HCEC 1CT (cell line): Measurements from ENCODE around the gene TRIM2.
A peak's percentile ranks its signal among the peaks of the same experiment; 100 is the strongest.

Experiments
- DNase-seq: peaks from one replicate; pipeline ENCODE4 v3.0.0-alpha.2; 2017

TRIM2 gene

DNA sequence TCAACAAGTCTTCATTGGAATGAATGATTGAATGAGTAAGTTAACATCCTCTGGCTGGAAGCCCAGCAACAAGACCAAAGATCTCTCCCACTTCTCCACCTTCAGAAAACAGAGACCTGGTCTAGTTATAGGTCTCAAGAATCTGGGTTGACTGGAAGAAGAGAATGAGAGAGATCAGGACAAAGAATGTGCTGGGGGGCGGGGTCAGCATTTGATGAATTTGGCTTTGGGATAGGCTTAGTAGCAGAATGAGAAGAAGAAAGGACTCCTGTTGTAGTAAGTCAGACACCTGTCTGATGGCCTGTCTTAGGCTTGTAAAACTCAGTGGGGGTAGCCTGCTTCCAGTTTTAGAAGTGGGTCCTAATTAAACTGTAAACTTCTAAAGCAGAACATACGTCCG is 51.0 kb downstream of the TRIM2 start:
- no peak for DNase-seq

DNA sequence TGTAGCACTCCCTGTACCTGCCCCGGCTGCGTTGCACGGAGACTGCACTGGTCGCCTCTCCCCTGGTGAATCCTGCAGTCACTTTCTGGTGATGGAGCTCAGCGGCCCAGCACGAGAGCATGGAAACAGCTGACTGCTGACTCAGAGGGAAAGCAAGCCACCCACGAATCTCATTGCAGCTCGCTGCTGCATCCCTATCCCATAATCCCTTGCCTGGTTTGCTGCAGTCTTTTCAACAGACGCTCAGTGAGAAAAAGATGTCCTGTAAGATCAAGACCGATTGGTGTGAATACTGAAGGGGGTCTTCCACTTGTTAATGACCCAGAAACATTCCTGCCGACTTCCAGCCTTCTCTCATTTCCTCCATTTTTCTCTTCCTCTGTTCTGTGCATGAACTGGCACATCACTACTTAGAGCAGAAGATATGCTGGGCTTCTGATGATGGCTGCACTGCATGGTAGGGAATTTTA is 52.9 kb downstream of the TRIM2 start:
- peak; percentile 28 for DNase-seq

DNA sequence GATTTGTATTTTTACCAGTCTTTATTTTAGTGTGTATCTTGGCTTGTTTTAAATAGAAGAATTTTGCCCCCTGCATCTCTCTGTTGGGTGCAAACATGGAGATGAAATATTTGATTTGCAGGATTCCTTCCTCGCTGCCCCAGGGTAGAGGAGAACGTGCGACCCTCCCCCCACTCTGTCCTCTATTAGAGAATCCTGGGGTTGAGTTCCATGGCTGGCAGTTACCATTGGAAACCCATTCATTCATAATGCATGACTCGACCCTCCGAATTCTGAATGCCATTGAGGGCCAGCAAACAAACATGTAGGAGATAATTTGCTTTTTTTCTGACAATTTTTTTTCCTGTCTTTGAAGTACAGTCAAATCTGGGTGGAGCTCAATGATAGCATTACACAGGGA is 53.7 kb downstream of the TRIM2 start:
- no peak for DNase-seq

DNA sequence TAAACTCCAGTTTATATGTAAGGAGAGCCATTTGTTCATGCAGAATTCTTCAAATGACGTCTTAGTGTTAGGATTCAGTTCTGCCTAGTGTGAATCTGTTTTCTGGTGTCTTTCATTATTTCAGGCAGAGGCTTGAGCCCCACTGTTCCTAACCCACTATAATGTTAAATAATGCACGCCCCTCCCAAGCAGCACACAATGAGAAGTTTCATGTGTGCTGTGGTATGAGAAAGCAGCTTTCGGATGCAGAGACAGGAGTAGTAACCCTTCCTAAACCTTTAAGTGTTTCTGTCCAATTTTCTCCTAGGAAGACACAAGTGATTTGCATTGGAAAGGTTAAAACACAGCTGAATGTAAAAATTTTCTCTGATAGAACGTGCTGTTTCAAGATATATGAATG is 54.5 kb downstream of the TRIM2 start:
- DNase-seq, result no peak

DNA sequence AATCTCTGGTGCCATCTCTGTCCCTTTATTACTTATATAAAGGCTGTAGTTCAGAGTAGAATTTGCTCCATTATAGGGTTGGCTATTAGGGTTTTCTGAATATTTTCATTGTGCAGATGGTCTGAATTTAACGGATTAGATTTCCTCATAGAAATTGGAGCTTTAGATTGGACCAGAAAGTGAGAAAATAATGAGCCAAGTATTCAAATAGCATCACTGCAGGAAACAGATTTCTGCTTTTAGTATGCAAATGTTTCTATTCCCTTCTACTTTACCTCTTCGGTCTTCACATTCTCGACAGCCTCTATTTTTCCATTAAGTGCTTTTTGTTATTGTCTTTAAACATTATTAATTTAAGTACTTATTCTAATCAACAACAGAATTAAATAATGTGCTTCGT is 55.4 kb downstream of the TRIM2 start:
- no peak for DNase-seq

DNA sequence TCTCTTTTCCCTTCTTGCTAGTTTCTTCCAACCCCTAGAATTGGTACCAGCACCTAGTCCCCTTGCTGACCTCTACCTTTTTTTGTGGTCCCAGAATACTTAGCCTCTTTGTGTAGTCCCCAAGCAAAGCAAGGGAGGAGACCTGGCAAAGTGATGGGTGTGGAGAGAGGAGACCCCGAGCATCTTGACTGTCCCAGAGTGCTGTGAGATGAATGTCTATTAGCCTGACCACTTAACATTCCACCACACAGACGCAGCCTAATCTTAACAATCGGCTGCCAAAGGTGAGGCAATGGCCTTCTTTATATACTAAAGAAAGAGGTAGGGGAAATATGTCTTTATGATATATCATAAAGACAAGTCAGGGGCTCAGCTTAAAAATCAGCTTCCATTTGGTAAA is 55.9 kb downstream of the TRIM2 start:
- no peak for DNase-seq

DNA sequence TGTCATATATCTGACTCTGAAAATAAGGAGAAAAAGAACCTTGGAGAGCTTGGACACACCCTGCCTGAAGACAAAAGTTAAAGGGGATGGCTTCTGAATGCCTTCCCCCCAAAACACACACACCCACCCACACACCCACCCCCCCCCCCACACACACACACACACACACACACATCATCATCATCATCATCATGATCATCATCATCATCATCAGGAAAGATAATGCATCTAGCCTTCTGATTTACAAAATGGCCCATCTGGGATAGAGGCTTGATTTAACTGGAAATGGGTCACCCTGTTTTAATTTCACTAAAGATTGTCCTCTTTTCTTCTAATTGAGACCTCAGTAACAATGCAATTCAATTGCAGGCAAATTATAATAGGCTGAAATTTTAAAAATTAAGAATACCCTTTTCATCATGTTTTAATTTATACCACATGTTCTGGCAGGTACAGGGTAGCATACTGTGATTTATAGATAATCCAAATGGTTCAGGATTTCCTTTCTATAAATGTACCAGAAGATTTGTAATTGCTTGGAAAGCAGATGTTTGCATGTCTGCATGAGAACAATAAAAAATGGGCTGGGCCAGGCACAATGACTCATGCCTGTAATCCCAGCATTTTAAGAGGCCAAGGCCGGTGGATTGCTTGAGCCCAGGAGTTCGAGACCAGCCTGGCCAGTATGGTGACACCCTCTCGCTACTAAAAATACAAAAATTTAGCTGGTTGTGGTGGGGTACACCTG is 56.5 kb downstream of the TRIM2 start:
- DNase-seq, result peak; percentile 22

DNA sequence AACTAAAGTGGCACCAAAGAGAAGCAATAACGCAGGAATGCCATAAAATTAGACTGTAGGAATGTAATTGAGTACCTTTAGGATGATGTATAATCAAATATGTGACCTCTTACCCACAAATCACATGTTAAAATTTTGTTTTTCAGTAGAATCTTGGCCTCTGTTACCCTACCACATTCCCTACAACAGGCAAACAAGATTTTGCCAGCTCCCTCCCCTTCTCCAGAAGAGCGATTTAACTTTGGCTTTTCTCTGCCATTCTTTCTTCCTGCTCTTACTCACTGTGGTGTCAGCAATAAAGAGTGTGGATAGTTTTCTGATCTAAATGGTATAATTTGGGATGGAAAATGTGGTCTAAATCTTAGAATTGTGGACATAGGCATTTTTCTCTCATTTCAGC is 57.2 kb downstream of the TRIM2 start:
- DNase-seq, result no peak

DNA sequence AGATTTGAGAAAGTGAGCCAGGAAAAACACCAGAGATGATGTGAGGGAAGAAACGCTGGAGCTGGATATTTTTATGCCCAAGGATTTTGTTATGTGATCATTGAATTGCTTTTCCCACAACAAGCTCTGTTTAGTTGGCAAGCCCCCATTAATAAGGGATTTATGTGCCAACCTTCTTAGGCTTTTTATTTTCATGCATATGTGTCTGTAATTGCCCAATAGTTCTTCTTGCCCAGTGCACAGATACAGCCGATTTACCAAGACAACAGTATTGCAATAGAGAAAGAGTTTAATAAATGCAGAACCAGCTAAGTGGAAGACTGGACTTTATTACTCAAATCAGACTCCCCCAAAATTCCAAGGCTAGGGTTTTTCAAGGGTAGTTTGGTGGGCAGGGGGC is 57.7 kb downstream of the TRIM2 start:
- no peak for DNase-seq

DNA sequence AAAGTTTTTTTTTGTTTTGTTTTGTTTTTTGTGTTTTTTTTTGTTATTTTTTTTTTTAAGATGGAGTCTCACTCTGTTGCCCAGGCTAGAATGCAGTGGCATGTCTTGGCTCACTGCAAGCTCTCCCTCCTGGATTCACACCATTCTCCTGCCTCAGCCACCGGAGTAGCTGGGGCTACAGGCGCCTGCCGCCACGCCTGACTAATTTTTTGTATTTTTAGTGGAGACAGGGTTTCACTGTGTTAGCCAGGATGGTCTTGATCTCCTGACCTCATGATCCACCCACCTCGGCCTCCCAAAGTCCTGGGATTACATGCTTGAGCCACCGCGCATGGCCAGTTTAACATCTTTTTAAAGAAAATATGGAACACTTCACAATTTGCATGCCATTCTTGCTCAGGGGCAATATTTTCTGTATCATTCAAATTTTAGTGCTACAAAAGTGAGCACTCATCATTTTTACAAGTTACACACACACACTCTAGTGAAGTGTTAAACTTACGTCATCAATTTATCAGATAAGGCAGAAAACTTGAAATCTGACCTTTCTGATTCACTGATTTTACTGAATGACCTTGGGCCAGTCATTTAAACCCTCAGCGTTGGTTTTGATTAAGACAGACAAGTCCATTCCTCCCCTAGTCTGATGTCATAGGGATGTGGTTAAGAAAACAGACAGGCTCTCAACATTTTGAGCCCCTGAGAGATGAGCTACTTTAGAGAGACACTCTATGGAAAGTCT is 61.2 kb downstream of the TRIM2 start:
- DNase-seq, result no peak

DNA sequence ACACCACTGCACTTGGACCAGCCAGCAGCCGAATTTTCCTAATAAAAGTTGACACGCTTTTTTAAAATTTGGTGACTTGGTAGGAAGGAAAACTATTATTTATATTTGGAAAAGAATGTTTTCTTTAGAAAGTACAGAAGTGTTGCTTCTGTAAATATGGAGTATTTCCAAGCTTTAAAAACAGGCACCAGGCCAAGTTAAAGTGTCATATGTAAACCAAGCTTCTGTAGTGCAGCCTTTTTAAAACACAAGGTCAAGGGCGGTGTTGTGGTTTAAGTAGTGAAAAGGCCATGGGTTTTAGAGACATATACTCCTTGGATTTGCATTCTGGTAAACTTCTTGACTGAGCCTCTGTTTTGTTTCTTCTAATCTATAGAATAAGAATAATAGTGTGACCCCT is 62.7 kb downstream of the TRIM2 start:
- peak; percentile 12 for DNase-seq

DNA sequence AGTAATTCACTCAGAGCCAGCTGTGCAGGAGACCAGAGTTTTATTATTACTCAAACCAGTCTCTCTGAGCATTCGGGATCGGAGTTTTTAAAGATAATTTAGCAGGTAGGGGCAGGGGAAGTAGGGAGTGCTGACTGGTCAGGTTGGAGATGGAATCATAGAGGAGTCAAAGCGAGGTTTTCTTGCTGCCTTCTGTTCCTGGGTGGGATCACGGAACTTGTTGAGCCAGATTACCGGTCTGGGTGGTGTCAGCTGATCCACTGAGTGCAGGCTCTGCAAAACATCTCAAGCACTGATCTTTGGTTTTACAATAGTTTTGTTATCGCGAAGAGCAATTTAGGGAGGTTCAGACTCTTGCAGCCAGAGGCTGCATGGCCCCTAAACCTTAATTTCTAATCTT is 63.6 kb downstream of the TRIM2 start:
- no peak for DNase-seq

DNA sequence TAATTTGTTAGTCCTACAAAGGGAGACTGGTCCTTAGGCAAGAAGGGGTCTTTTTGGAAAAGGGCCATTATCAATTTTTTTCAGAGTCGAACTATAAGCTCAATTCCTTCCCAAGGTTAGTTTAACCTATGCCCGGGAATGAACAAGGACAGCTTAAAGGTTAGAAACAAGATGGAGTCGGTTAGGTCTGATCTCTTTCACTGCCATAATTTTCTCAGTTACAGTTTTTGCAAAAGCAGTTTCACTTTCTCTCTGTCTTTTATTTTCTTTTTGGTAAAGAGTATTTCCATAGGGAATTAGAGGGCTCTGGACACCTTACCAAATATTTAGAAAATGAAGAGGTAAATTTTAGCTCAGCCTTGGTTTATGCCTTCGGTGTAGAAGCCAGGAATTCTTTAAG is 64.1 kb downstream of the TRIM2 start:
- no peak for DNase-seq

DNA sequence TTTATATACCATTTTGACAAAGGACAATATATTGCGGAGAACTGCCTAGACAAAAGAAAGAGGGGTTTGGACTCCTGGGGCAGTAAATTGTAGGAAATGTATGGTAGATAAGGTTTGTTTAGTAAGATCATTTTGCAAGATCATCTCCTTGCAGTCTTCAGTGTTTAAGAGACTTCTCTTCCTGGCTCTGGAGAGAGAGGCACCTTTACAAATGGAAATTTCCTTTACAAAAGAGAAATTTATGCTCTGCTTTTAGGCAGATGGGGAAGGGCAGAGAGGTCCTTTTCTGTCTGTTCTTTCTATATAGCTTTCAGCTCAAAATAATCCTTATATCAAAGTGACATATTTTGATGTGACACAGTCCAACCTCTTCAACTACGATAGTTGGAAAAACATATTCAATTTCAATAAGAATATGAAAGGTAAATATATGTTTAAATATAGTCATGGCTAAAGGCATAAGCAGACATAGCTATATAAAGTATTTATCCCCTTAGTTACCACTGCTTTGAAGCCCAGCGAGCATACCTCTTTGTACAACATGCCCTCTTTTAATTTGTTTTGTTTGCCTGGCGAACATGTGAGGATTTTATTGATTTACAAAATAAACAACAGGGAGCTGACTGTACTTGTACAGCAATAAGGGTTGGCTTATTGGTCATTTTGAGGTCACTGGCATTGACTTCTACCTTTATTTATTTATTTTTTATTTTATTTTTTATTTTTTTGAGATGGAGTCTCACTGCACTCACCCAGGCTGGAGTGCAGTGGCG is 65.2 kb downstream of the TRIM2 start:
- DNase-seq, result no peak

DNA sequence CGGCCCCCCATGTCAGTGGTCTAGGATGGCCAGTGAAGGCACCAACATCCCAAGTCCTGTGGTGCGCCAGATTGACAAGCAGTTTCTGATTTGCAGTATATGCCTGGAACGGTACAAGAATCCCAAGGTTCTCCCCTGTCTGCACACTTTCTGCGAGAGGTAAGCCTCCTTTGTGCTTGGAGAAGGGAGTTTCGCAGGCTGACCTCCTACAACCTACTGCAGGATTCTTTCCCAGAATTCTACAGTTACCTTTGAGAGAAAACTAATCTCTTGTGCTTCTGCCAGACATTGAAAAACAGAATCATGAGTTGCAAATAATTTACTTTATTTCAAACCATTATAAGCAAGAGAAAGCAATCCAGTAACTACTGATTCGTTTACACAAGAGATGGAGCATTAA is 66.1 kb downstream of the TRIM2 start:
- no peak for DNase-seq

DNA sequence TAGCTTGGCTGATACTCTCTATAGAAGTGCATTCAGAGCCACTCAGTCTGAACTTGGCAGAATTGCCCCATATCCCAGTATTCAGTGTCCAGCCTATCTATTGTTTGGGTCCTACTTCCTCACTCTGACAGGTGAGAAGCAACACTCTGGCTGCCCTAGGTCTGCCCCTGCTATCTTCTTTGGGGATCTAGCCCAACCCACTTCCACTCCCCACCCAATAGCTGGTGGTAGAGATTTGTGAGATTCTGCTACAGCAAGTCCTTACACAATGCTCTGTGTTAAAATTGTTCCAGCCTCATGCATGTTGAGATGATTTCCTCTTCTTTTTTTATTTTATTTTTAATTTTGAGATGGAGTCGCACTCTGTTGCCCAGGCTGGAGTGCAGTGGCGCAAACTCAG is 67.6 kb downstream of the TRIM2 start:
- DNase-seq, result no peak

DNA sequence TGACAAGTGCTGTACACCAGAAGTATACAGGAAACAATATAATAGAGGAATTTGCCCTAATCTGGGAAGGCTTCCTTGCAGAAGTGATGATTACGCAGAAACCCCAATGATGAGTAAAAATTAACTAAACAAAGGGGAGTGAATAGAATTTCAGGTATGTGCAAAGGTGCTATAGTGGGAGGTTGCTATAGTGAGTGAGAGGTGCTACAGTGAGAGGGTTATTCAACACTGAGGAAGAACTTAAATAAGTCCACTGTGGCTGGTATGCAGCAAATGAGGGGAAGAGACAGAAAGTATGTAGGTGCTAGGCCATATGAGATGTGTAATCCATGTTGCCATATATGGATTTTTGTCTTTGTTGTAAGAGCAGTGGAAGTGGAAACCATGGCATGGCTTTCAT is 69.5 kb downstream of the TRIM2 start:
- no peak for DNase-seq

DNA sequence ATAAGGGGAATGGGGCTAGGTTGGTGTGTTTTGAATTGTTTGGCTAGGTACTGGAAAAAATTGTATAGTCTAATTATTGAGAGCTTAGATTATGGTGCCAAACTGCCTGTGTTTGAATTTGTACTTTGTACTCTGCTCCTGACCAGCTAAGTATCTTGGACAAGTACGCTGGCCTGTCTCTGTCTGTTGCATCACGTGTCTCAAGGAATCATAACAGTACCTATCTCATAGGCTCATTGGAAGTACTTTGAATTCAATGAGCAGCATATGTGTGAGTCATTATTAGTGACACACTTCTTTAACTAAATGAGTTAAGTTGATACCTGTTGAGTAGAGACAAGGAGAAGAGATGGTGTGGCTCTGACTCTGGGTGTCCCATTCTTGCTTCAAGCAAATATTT is 70.7 kb downstream of the TRIM2 start:
- no peak for DNase-seq

DNA sequence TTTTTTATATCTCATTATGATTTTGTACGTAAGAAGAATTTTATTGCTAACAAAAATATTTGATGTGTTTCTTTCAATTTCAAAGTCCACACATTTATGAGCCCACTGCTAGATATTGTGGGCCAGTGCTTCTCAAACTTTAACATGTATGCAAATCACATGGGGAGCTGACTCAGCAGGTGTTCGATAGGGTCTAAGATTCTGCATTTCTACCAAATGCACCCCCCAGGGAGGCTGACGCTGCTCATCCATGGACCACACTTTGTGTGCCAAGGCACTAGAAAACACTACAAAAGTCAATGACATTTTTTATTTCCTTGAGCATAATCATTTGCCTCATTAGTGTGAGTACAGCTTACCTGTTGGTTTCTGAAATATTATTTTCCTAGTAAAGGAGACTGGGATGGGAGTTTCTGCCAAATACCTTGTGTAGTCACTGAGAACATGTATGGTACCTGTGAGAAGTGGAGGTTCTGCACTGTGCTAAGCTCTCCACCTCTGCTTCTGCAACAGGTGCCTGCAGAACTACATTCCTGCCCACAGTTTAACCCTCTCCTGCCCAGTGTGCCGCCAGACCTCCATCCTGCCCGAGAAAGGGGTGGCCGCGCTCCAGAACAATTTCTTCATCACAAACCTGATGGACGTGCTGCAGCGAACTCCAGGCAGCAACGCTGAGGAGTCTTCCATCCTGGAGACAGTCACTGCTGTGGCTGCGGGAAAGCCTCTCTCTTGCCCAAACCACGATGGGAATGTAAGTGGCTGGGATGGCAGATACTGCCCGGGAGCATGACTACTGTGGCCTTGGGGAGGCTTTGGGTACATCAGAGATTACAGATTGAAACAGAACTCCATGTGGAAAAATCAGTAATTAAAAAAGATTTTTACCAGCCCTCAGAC is 71.4 kb downstream of the TRIM2 start:
- DNase-seq, result no peak

DNA sequence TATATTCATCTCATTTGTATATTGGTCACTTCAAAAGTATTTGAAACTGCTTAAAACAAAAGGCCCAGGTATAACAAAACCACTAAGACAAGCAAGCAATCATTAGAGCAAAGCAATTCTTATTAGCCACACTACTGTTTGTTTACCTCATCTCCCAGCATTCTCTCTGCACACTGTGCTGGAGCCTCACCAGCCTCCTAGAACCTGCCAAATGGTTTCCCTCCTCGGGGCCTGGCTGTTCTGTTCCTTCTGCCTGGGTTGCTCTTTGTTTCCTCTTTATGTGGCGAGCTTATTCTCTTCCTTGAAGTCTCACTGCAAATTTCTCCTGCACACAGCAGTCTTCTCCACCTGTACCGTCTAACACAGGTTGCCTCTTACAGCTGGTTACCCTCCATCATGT is 72.7 kb downstream of the TRIM2 start:
- no peak for DNase-seq

DNA sequence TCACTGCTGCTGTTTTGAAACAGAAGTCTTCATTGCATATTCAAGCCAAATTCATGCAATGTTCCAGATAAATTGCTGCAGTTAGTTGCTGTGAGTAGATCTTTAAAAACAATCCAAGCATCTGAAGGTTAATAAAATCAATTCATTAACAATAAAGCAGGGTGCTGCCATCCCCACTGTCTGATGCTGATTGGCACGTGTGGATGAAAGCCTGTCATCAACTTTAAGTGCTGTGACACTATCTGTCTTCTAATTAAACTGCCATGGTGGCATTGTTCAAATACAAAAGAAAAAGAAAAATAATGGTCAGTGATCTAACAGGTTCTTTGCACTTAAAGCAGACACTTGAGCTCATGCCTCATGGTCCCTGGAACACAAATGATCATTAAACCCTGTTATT is 77.2 kb downstream of the TRIM2 start:
- DNase-seq, result no peak

DNA sequence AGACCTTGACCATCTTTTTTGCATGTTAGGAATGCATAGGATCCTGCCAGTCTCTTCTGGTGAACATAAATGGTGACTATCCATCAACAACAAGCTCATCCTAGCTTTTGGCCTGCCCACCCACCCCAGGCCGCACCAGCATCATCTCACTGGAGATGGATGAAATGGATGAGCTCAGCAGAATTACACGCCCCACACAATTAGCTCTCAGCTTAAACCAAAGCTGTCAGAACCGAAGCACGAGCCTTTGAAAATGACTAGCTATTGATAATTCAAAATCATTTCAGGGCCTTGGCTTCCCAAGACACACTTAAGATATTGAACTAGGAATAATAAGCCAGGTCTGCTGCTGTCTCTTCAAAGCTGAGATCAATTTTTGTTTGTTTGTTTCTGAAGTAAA is 77.8 kb downstream of the TRIM2 start:
- no peak for DNase-seq

DNA sequence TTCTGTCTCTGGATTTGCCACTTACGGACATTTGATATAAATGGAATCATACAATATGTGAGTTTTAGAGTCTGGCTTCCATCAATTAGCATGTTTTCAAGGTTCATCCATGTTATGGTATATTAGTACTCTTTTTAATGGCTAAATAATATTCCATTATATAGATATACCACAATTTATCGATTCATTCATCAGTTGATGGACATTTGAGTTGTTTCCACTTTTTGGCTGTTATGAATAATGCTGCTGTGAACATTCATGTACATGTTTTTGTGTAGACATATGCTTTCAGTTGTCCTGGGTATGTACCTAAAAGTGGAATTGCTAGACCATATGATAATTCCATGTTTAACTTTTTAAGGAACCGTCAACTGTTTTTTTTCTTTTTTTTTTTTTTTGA is 79.0 kb downstream of the TRIM2 start:
- DNase-seq, result no peak
